22Rv1 (cell line): ENCODE results near the gene MYH9.

Source experiments
- H3K27ac ChIP-seq: fragments of 450-650 bp; 2 replicates; pipeline ENCODE4 v1.5.1; 2017
- CTCF ChIP-seq: fragments of 450-650 bp; IDR thresholded peaks from 2 replicates; pipeline ENCODE4 v1.5.1; 2017; ENCODE audit warnings: mild to moderate bottlenecking
- ZFX ChIP-seq: fragments of 450-650 bp; IDR thresholded peaks from 2 replicates; pipeline ENCODE4 v1.6.1; 2017; ENCODE audit warnings: antibody characterized with exemption, borderline replicate concordance

MYH9 gene

DNA sequence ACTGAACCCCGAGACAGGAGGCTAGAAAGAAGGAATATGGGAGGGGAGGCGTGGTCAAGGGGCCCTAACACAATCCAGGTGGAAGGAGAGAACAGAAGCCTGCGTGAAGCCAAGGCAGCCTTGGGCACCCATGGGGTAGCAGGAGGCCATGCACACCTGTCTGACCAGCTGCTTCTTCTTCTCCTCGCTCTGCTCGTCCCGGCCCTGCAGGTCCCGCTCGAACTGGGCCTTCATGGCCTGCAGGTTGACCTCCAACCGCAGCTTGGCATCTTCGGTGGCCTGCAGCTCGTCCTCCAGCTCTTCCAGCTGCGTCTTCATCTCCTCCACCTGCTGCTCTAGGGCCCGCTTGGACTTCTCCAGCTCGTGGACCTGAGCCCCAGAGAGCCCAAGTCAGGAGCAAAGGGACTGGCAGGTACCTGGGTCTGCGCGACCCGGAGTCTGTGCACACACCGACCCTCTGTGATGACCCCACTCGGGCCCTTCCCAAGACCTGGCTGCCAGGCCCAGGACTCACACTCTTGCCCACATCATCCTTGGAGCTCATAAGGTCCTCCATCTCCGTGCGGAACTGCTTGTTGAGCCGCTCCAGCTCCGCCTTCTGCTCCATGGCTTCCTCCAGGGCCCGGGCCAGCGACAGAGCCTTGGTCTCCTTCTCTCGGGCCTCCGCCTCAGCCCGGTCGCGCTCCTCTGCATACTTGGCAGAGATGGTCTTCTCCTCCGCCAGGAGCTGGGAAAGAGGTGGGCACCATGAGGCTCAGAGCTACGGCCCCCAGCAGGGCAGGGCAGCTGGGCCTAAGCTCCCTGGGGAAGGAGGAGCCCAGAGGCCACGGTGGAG lies 99.0 kb downstream of the MYH9 start:
- no peak for TF ChIP-seq CTCF
- TF ChIP-seq ZFX = no peak
- peak overlapping the region; percentile 34; the same call in 1 of the 2 replicates for H3K27ac ChIP-seq

DNA sequence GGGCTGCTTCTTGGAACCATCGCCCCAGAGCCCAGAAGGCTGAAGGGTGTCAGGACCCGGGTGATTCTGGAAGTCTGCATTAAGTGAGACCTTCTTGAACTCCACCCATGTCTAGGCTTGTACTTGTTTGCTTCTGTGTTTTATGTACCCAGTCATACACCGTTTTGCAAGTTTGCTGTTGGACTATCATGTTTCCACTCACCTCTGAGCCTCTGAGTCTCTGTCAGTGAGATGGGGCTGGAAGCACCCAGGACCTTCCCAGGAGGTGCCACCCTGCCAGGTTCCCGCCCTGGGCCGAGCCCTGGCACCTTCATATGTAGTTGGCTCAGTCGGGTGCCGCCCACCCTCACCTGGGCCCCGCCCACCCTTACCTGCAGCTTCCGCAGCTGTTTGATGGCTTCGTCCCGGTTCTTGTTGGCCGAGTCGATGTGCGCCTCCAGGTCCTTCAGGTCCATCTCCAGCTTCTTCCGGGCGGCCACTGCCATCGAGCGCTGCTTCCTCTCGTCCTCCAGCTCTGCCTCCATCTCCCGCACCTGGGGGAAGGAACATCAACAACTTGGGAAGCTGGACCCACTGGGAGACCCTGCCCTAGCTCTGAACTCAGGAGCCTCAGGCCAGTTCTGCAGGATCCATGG lies 99.8 kb downstream of the MYH9 start:
- TF ChIP-seq CTCF (no peak), ZFX (no peak)
- peak overlapping the region; percentile 34; the same call in 1 of the 2 replicates for H3K27ac ChIP-seq

DNA sequence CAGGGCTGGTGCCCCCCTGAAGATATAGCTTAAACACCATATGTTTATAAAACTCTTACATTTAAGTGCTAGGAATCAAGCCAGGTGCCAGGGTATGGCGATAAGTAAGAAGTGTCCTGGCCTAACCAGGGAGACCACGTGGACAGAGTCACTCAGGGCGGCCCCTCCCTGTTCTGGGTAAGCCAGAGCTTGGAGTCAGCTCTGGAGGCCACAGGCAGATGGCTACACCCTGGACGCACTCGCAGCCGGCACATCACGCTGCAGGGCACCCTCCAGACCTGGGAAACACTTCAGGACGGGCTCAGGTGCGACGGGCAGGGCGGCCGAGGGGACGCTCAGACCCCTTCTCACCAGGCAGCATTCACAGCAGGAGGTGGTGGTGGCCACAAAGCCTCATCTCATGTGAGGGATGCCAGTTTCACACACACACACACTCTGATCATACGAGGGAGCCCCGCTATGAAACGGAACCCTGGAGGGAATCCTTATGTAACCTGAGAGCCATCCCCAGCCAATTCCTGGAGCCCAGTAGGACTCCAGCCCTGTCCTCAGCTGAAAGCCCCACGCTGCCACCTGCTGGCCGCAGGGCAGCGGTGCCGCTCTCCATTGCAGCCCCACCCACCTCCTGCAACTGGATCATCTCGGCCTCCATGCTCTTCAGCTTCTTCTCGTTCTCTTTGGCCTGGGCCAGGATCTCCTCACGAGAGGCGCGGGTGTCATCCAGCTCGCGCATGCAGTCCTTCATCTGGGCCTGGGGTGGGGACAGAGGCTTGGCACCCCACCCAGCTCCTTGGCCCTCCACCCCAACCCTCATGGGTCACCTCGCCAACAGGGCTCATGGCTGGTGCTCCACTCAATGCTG lies 101.4 kb downstream of the MYH9 start:
- H3K27ac ChIP-seq = peak overlapping the region; percentile 34
- TF ChIP-seq CTCF (peak; percentile 97), ZFX (no peak)

GRCh38 chr22:36285545-36285944 lies 102.2 kb downstream of the MYH9 start:
- TF ChIP-seq ZFX (no peak), CTCF (no peak)
- no peak overlapping the region for H3K27ac ChIP-seq

DNA sequence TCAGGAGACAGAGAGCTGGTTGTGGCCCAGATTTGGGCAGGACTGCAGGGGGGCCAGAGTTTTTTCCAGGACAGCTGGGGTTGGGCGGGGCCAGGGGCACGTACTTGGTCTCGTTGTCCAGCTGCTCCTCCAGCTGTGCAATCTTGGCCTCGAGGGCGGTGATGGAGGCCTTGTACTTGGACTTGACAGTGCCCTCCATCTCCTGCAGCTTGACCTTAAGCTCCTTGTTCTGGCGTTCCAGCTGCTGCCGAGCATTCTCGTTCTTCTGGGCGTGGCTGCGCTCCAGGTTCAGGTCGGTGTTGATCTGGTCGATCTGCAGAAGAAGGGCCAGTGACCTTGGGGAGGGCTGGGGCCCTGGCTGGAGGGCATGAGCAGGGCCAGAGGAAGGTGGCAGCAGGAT lies 102.8 kb downstream of the MYH9 start:
- TF ChIP-seq CTCF (no peak), ZFX (no peak)
- H3K27ac ChIP-seq = no peak overlapping the region

GRCh38 chr22:36284171-36284571 lies 103.6 kb downstream of the MYH9 start:
- H3K27ac ChIP-seq = no peak overlapping the region
- no peak for TF ChIP-seq ZFX
- no peak for TF ChIP-seq CTCF
